Aorta (tissue), 5 donors: ENCODE data around the gene SATB2. TPM values are rescaled to one million over a fixed set of nuclear protein-coding genes. Genes with fewer than 3 reads are reported as not detected.

Experiments used
- ATAC-seq: fragments of 200-7000 bp; cut with Tn5 transposase; one replicate; pipeline ENCODE4 v1.9.1; 2022; ENCODE audit warnings: moderate library complexity; ENCODE audit not compliant: low FRiP score
- DNase-seq, 2 donors: peaks; one replicate each; pipeline ENCODE4 v3.0.0-alpha.2; 2020
- H3K27ac ChIP-seq, 2 donors: one replicate each; pipeline ENCODE4 v1.5.1; 2013; ENCODE audit warnings: low read length in 2 of 2, mild to moderate bottlenecking in 2 of 2, moderate library complexity in 2 of 2, control low read depth in 1 of 2, inconsistent platforms in 1 of 2, low read depth in 1 of 2
- H3K27me3 ChIP-seq, 2 donors: one replicate each; pipeline ENCODE4 v1.6.1; 2013; ENCODE audit warnings: control low read depth in 1 of 2, low read length in 1 of 2, mild to moderate bottlenecking in 1 of 2, moderate library complexity in 1 of 2; ENCODE audit not compliant: insufficient read depth in 2 of 2, control insufficient read depth in 1 of 2
- H3K36me3 ChIP-seq, 2 donors: one replicate each; pipeline ENCODE4 v1.6.1; 2013; ENCODE audit warnings: control low read depth in 1 of 2, low read length in 1 of 2, mild to moderate bottlenecking in 1 of 2; ENCODE audit not compliant: insufficient read depth in 2 of 2, control insufficient read depth in 1 of 2
- H3K4me1 ChIP-seq, 2 donors: one replicate each; pipeline ENCODE4 v1.6.1; 2013; ENCODE audit warnings: low read length in 2 of 2, control low read depth in 1 of 2, mild to moderate bottlenecking in 1 of 2, moderate library complexity in 1 of 2; ENCODE audit not compliant: insufficient read depth in 2 of 2, control insufficient read depth in 1 of 2
- H3K4me3 ChIP-seq, 2 donors: one replicate each; pipeline ENCODE4 v1.5.1; 2013; ENCODE audit warnings: low read length in 2 of 2, control low read depth in 1 of 2, mild to moderate bottlenecking in 1 of 2
- H3K9me3 ChIP-seq: one replicate; pipeline ENCODE4 v1.6.1; 2013; ENCODE audit warnings: mild to moderate bottlenecking, low read length; ENCODE audit not compliant: control insufficient read depth
- WGBS, 2 donors: extraction: QIAGEN DNeasy Blood & Tissue Kit; methylation state at CpG; one replicate each; pipeline ENCODE4 v1.1.7; 2013; 5-methylcytosine and 5-hydroxymethylcytosine counted together
- intact Hi-C, 2 donors: fragments of 100-400 bp; cut with DNase I; formaldehyde crosslinking; loops; one replicate each; pipeline versions ENCODE4 v1.14.2 to v1.15.0; 2022
- polyA plus RNA-seq, 2 donors: library from polyadenylated mRNA; stranded (reverse); fragments of 200-250 nt; gene quantifications; one replicate each; pipeline ENCODE4 v1.2.3, GENCODE V29; 2013
- total RNA-seq, 2 donors: library from RNA; stranded (reverse); fragmentation: NEBNext Ultra II Directional; extraction: Animal tissue kit (Norgen Biotek cat#: 25700); gene quantifications; one replicate each; pipeline ENCODE4 v1.2.1, GENCODE V29; 2021
- donor health status: healthy with polysubstance abuse.
- donor health status: Bipolar disorder and iron deficiency.
- donor health status: DM: no; HTN: no; CAD: no.
- donor health status: DM: no; HTN: no; CAD: no.
- donor health status: DM: yes; HTN: yes; CAD: no.

The SATB2 gene
- total and polyA plus RNA-seq, 4 donors, result 1.3 to 14.5 (median 5.9) TPM

- 92% methylated on average over 3 of the region's 3 CpGs for WGBS, 2 donors
- DNase-seq (no peak), ATAC-seq (no peak)
- H3K4me1 ChIP-seq, result no peaks in the 10 kb centered on the region
- H3K27me3 ChIP-seq, result no peaks in the 10 kb centered on the region
- H3K36me3 ChIP-seq, result peaks cover 0 to 2% of the 10 kb centered on the region in 2 donors
- intact Hi-C loops, result no loop called here
- H3K9me3 ChIP-seq, result no peaks in the 10 kb centered on the region
- H3K27ac ChIP-seq, result no peak overlapping the region
- H3K4me3 ChIP-seq, result no peak overlapping the region
Measured at GRCh38 chr2:199316851-199317250, 140.9 kb downstream of the SATB2 start.

GRCh38 chr2:199315299-199316179, 142.2 kb downstream of the SATB2 start:
- no peaks in the 10 kb centered on the region for H3K36me3 ChIP-seq
- no peaks in the 10 kb centered on the region for H3K4me1 ChIP-seq
- intact Hi-C loops, result no loop called here
- H3K4me3 ChIP-seq, result no peak overlapping the region
- DNase-seq (no peak), ATAC-seq (no peak)
- WGBS, 2 donors, result 96 to 98% methylated on average over 1 of the region's 1 CpG
- H3K27ac ChIP-seq, result no peak overlapping the region
- H3K9me3 ChIP-seq, result no peaks in the 10 kb centered on the region
- no peaks in the 10 kb centered on the region for H3K27me3 ChIP-seq

- H3K4me3 ChIP-seq, result no peak overlapping the region
- no peaks in the 10 kb centered on the region for H3K9me3 ChIP-seq
- H3K4me1 ChIP-seq, result no peaks in the 10 kb centered on the region
- H3K27me3 ChIP-seq, result no peaks in the 10 kb centered on the region
- no peak for DNase-seq
- 95% methylated on average over 3 of the region's 3 CpGs for WGBS, 2 donors
- intact Hi-C loops, result no loop called here
- H3K36me3 ChIP-seq, result no peaks in the 10 kb centered on the region
- no peak for ATAC-seq
- no peak overlapping the region for H3K27ac ChIP-seq
Measured at GRCh38 chr2:199312931-199313330, 144.8 kb downstream of the SATB2 start.

GRCh38 chr2:199310771-199311585, 146.8 kb downstream of the SATB2 start:
- DNase-seq, result no peak
- H3K4me3 ChIP-seq, result no peak overlapping the region
- H3K9me3 ChIP-seq, result no peaks in the 10 kb centered on the region
- WGBS, 2 donors, result 95 to 96% methylated on average over 7 of the region's 7 CpGs
- no peak overlapping the region for H3K27ac ChIP-seq
- H3K36me3 ChIP-seq, result no peaks in the 10 kb centered on the region
- H3K27me3 ChIP-seq, result no peaks in the 10 kb centered on the region
- no peak for ATAC-seq
- H3K4me1 ChIP-seq, result no peaks in the 10 kb centered on the region
- intact Hi-C loops, result no loop called here

- H3K27me3 ChIP-seq, result no peaks in the 10 kb centered on the region
- no peaks in the 10 kb centered on the region for H3K36me3 ChIP-seq
- H3K27ac ChIP-seq, result no peak overlapping the region
- no peak overlapping the region for H3K4me3 ChIP-seq
- WGBS, 2 donors, result 74 to 84% methylated on average over 6 of the region's 6 CpGs
- H3K4me1 ChIP-seq, result no peaks in the 10 kb centered on the region
- intact Hi-C loops, result no loop called here
- DNase-seq (no peak), ATAC-seq (no peak)
- H3K9me3 ChIP-seq, result no peaks in the 10 kb centered on the region
Measured at GRCh38 chr2:199309973-199310372, 147.8 kb downstream of the SATB2 start.

- Histone ChIP-seq H3K27ac (no peak overlapping the region), H3K9me3 (no peaks in the 10 kb centered on the region), H3K4me1 (peaks cover 0 to 2% of the 10 kb centered on the region in 2 donors), H3K4me3 (no peak overlapping the region), H3K27me3 (no peaks in the 10 kb centered on the region), H3K36me3 (no peaks in the 10 kb centered on the region)
- DNase-seq (no peak), ATAC-seq (no peak)
- 95 to 96% methylated on average over 4 of the region's 4 CpGs for WGBS, 2 donors
- intact Hi-C loops, result no loop called here
Measured at GRCh38 chr2:199309411-199309810, 148.3 kb downstream of the SATB2 start.

GRCh38 chr2:199308567-199308966, 149.2 kb downstream of the SATB2 start:
- Histone ChIP-seq H3K27ac (no peak overlapping the region), H3K4me1 (peaks cover 0 to 5% of the 10 kb centered on the region in 2 donors), H3K36me3 (no peaks in the 10 kb centered on the region), H3K4me3 (no peak overlapping the region), H3K9me3 (no peaks in the 10 kb centered on the region), H3K27me3 (no peaks in the 10 kb centered on the region)
- intact Hi-C loops, result no loop called here
- ATAC-seq, result no peak
- WGBS, 2 donors, result 96 to 98% methylated on average over 14 of the region's 14 CpGs
- DNase-seq, result no peak

GRCh38 chr2:199307461-199307860, 150.3 kb downstream of the SATB2 start:
- no peaks in the 10 kb centered on the region for H3K9me3 ChIP-seq
- no peak for DNase-seq
- no peak overlapping the region for H3K4me3 ChIP-seq
- no peaks in the 10 kb centered on the region for H3K36me3 ChIP-seq
- intact Hi-C loops, result no loop called here
- 8 to 11% methylated on average over 1 of the region's 1 CpG for WGBS, 2 donors
- no peaks in the 10 kb centered on the region for H3K27me3 ChIP-seq
- ATAC-seq, result no peak
- H3K4me1 ChIP-seq, result peaks cover 0 to 7% of the 10 kb centered on the region in 2 donors
- peak overlapping the region in 1 of 2 donors; percentile 67 for H3K27ac ChIP-seq
